Measurements from ENCODE around the gene NCAPD3.
A peak's percentile ranks its signal among the peaks of the same experiment; 100 is the strongest.

Gene NCAPD3

DNA sequence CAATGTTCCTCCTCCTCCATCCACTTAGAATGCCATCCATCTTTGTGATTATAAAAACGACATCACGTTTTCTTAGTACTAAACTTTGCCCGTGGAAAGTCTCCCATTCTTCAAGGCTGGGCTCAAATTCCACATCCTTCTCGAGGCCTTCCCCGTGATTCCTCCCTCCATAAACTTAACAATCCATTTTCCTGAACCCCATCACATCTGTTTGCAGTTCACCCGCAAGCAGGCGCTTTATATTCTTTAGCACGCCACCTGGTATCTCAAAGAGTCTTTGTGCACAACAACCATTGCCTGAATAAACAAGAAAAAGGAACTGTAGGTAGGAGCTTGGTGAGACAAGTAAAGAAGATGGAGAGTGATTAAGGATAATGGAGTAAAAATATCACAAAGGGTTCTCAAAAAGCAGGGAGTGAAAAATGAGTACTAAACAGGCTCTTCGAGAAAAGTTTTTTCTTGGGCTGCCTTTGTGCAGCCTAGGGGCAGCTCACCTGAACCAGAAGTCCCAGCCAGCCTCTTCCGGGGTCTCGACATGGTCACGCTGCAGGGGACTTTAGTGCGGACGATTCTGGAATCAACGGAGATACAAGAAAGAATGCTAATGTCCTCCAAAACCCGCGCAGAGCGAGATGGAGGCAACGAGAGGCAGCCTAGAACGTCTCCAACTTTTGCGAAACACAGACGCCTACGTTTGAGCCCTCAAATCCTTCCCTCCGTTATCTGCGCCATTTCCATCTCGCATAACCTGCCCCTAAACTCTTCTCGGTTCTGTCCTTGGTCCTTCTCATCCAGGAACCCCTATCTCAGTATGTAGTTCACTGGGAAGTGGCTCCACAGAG lies 28.8 kb upstream of the NCAPD3 start:
- DNase-seq = peak; percentile 11

DNA sequence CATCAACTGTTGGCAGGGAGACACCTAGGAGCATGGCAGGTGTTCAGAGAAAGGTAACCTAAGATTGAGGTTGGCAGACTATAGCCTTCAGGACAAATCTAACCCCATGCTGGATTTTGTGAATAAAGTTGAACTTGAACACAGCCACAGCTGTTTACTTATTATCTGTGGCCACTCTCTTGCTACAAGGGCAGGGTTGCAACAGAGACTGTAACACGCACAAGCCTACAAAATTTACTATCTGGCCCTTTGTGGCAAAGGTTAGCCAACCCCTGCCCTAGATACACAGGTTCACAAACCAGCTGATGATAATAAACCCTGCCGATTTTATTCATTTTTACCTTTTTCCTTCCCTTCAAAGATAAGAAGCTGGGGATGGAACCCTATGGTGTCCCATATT lies 26.9 kb upstream of the NCAPD3 start:
- DNase-seq = no peak

DNA sequence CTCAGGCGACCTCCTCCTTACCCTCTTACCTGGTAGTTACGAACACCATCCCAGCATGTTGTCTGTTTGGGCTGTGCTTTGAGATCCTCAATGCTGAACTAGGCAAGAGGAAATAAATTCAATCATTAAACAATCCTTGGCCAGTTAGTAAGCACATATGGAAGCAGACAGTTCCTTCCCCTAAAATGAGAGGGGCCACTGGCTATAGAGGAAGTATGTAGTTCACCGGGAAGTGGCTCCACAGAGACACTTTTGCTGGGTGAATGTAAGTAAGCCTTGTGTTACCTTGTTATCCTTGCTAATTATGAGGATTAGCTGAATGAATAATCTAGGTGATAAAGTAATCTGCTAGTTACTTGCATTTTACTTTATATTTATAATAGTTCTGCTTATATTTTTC lies 26.5 kb upstream of the NCAPD3 start:
- no peak for DNase-seq

DNA sequence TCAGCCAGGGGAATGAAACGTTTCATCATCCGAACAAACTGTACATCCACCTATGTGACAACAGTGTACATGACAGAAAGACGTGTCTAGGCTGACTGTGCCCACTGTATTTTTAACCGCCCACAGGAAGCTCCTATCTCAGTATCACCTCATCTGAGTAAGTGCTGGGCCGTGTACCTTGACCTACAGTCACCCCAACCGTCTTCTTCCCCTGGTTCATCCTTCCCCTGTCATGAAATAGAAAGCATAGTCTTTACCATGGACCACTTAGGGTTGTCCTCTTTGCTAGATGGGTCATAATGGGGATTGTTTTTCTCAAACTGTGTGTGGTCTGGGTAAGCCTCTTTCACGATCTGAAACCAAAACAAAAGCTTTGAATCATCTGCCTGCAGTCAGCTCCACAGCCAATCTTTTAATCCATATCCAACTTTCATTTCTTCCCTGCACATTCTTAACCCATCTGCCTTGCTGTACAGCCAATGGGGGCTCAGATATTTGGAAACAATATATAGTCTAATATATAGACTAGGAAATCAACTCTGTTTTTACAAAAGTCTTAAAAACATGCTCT lies 25.2 kb upstream of the NCAPD3 start:
- no peak for DNase-seq

DNA sequence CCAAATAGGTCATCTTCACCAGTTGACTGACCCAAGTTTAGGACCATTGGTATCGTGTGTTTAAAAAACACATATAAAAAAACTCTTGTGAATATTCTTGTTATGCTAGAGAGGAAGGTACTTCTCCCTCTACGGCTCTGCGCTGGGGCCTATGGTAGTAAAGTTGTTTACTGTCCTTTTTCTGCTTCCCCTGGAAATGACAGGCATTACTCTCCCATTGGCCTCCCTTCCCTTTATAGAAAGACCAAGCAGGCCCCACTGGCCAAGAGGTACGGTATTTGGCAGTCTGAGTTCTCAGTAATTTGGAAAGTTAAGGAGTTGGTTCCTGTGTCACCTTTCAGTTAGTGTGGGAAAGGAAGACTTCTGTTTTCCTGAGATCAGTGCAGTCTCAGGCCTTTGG lies 22.9 kb upstream of the NCAPD3 start:
- DNase-seq = no peak

DNA sequence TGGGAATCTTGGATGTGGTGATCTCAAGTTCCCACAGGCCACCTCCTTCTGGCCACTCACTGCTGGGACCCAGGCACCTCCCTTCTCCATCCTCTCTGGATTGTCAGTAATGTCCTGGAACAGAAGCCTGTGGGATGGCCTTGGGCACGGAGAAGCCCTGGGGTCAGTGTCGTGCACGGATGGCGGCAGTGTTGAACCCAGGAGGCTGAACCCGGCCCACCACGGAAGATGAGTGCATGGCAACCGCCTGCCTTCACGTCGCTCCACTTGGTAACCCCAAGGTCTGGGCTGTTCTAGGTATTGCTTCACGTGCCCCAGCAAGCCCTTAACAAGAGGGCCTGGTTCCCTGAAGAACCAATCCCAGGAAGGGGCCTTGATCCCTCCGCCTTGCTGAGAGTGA lies 22.3 kb upstream of the NCAPD3 start:
- no peak for DNase-seq

DNA sequence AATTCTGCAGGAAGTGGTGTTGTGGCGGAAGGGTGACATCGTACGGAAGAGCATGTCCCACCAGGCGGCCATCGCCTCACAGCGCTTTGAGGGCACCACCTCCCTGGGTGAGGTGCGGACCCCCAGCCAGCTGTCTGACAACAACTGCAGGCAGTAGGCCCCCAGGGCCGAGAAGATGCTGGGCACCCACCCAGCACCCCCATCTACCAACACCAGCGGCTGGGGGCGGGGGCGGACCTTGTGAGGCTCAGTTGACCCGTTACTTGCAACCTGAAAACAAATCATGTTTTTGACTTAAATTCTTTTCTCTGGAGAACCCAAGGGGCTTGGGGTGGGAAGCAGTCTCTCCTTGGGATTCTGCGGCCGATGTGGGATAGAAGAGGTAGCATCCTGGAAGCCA lies 21.7 kb upstream of the NCAPD3 start:
- no peak for DNase-seq

DNA sequence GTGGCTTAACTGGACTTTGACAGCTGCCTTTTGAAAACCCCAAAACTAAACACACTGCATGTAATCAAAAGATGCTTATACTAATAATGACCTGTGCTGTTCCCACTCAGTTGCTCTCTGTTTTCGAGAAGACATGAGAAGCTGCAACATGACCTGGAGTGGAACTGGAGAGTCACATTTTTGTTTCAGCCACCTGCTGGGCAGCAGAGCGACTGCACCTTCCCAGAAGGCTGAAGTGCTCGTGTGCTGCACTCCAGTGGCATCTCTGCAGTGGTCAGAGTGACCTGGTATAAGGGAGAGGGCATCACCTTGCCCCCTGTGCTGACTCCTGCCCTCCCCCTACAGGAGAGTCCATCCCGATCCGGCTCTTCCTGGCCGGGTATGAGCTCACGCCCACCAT lies 20.8 kb upstream of the NCAPD3 start:
- peak; percentile 11 for DNase-seq

DNA sequence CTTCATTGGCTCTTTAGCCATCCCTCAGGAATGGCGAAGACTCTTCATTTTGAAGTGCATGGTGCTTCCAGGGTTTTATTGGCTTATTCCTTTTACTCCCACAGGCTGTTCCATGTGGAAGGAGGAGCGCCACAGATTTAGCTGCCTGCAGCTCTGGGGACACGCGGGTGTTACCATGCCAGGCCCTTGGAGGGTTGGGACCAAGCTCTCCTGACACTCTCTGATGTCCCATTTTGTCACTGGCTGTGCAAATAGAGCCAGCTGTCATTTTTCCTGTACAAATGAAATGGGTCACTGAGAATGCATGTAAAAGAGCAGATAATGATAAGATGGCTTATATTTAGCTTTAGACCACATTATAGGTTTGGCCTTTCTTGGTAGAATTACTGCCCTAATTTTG lies 20.1 kb upstream of the NCAPD3 start:
- no peak for DNase-seq

DNA sequence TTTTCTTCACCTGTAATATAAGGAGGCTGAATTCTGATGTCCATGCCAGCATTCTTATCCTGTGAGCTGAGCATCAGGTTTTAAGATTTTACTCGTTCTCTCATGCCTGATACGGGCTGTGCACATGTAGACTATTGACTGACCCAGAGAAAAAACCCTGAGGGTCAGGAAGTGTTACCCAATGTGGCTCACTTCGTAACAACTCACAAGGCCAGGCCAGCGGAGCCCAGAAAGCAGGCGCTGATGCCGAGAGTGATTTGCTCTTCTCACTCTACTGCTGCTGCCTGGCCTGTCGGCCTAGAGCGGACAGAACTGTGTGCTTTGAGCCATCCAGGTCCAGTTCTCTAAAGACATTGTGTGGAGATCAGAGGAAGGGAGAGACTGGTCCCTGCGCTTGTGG lies 18.6 kb upstream of the NCAPD3 start:
- no peak for DNase-seq

DNA sequence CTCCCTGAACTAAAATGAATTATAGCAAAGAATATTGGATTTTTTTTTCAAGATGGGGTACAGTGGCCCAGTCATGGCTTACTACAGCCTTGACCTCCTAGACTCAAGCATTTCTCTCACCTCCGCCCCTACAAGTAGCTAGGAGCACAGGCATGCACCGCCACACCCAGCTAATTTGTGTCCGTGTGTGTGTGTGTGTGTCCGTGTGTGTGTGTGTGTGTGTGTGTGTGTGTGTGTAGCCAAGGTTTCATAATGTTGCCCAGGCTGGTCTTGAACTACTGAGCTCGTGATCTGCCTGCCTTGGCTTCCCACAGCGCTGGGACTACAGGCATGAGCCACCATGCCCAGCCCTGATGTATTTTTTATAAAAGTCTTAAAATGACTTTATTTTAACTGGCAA lies 16.8 kb upstream of the NCAPD3 start:
- no peak for DNase-seq

DNA sequence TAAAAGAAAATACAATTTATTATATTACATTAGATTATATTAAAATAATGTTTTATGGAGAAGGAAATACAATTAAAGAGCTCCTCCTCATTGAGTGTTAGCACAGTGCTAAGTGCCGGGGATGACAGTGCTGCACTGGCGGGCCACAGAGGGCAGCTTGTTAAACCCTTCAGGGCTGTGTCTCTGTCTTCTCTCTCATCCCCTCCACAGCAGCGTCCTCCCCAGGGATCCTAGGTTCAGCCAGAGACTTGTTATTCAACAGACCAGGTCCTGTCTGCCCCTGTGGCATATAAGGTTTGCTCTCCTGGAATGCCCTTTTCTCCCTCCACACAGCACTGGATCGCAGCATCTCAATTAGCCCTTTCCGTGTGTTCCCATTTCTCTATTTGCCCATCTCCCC lies 15.2 kb upstream of the NCAPD3 start:
- no peak for DNase-seq

DNA sequence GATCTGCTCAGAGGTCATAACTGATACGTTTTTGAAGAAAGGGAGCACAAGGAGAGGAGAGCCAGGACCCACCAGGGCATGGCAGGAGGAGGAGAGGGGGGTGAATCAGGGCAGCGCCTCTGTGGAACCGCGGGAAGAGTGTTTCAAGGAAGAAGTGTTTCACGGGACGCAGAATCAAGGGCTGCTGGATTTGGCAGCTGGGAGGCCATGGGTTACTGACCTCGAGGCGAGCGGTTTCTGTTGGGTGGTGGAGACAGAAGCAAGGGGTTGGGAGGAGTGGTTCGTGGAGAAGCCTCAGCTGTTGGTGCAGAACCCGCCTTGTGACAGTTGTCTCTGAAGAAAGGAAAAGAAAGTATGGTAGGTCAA lies 13.8 kb upstream of the NCAPD3 start:
- no peak for DNase-seq

DNA sequence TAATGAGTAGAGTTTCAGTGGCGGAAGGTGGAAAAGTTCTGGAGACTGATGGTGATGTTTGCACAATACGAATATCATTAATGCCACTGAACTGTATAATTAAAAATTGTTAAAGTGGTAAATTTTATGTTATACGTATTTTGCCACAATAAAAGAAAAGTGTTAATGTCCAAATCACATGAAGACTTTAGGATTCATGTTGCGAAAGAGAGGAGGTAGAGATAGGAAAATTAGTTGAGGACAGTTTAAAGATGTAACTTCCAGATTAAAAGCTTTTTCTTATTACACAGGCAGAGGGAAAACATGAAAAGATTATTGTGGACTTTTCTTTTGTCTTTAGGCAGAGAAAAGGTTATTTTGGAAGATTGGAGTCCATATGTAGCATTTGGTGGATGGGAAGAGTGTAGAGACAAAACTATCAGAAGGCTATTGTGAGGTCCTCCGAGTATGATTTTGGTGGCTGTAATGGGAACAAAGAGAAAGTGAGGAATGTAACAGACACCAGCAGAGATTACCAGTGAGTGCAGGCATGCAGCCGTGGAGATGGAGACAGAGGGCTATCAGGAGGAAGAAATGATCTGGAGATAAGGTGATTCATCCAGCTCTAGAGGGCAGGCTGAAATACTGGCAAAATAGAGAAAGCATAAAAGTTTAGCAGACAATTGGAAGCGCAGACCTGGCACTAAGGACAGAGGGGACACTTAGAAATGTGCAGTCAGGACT lies 13.2 kb upstream of the NCAPD3 start:
- no peak for DNase-seq

DNA sequence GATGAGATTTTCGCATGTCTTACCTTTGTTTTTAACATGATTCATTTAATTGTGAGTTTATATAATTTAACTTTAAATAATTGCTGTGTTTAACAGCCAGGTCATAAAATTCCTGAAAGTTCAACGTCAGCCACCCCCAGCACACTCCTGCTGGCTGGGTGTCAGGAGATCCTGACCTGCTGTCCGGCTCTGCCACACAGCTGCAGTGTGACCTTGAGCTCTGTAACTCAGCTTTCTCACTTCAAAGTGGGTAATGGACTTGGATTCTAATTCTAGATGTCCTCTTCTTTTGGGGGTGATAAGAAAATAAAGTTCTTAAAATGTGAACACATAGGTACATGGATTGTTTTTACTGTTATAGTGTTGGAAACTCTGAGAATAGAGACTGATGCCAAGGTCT lies 11.6 kb upstream of the NCAPD3 start:
- DNase-seq = no peak

DNA sequence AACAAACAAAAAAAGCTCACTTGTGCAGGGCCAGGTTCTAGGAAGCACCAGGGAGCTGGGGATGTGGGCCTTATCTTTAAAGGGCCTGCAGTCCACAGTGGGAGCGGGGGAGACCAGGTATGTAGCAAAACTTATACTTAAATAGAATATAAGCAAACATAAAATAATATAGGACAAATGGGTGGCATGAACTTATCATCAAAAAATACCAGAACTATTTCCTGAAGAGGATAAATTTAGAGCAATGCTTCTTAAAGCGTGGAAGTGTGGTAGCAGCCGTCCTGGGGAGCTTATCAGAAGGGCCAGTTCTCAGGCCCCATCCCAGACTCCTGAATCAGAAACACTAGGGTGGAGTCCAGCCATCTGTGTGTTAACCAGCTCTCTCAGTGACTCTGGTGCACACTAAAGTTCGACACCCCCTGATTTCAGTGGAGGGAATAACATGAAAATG lies 10.0 kb upstream of the NCAPD3 start:
- DNase-seq = no peak

DNA sequence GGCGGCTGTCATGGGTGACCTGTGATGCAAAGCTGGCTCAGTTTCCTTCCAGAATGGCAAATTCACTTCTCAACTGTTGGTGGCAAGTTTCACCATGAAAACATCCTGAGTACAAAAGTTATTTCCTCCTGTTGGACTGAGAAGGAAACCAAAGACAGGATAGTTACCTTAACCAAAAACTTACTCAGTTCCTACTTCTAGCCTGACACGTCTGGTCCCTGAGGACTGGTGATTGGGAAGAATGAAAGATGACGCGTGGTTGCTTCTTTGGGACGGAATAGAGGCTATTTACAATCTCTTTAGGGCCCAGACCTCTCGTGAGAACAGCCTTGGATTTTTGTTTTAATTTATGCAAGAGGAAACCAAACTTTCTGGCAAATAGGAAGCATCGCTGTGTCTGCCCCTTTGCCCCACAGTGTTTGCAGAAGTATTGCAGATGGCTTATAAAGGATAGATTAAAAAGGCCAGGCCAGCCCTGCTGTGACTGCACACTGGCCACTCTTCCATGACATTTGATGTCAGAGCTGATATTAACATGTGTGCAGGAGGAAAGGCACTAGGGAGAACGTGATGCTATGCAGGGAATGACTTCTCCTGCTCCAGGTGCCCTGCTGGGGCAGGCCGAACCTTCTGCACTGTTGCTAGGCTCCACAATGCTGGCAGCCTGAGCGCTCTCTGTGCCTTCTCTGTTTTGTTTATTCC lies 8.3 kb upstream of the NCAPD3 start:
- no peak for DNase-seq

DNA sequence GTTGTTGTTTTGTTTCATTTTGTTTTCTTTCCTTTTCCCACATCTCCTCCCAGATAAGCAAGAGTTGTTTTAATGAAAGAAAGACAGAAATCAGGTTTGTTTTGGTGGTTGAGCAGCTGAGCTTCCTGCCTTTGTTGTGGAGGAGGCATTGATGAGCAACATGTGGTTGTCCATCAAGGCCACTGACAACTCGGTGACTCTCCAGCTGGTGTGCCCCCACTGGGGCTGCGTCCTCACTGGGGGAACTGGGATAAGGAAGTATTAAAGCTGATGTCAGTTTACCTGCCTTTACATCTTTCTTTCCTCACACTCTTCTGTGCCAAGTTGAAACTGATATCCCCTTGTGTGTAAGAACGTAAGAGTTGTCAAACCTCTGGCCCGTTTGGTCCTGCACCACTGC lies 6.6 kb upstream of the NCAPD3 start:
- DNase-seq = no peak

DNA sequence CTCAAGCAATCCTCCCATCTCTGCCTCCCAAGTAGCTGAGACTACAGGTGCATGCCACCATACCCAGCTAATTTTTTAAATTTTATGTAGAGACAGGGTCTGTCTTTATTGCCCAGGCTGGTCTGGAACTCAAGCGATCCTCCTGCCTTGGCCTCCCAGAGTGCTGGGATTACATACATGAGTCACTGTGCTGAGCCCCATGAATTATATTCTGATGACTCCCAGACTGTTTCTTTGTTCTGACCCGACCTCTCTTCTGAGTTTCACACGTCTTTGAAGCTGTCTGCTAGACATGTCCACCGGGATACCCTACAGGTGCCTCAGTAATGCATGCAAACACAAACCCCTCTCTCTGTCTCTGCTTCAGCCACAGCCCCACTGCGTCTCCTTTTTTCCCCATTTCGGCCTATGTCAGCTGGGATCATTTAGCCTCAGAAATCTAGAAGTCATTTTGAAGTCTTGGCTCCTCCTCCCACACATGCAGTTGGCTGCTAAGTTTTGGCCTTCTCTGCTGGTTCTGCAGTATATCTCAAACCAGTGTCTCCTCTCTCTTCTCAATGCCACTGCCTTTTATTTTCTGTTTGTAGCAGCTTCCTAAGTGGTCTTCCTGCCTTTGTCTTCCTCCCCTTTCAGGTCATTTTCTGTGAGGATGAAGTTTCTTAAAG lies 5.5 kb upstream of the NCAPD3 start:
- DNase-seq = no peak

DNA sequence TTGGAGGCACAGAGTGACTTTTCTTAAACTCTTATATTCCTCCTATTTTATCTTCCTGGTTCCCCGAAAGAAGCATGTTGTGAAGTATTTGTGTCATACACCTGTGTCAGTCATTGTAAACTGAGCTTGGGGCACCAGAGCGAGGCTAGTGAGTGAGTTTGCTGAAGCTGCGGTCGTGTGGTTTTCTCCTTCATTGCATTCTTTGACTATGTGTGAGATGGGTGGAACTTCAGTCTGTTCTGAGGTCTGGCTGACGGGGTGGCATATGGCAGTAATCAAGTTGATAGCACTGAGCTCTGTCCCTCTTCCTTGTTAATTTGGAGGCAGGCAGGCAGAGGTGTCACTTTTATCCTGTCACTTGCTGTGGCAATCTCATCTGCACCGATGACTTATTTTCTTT lies 4.9 kb upstream of the NCAPD3 start:
- DNase-seq = no peak

DNA sequence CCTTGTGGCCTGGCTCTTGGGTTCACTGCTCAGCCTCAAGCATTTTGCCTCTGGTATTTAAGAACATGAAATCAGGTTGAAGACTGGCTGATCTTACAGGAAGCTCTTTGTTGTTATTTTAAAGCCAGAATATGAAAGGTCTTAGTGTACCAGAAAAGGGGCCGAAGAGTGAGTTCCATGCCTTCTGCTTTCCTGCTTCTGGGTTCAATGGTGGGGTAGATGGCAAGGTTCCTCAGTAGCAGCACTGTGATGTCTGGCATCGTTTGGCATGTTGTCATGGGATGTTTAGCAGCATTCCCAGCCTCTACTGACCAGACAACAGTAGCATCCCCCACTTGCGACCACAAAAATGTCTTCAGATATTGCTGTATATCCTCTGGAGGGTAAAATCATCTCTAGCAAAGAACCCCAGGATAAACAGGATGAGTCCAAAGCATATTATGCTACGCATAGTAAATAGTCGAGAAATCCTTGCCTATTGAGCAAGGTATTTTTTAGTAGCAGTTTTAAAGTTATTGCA lies 3.1 kb upstream of the NCAPD3 start:
- DNase-seq = no peak

DNA sequence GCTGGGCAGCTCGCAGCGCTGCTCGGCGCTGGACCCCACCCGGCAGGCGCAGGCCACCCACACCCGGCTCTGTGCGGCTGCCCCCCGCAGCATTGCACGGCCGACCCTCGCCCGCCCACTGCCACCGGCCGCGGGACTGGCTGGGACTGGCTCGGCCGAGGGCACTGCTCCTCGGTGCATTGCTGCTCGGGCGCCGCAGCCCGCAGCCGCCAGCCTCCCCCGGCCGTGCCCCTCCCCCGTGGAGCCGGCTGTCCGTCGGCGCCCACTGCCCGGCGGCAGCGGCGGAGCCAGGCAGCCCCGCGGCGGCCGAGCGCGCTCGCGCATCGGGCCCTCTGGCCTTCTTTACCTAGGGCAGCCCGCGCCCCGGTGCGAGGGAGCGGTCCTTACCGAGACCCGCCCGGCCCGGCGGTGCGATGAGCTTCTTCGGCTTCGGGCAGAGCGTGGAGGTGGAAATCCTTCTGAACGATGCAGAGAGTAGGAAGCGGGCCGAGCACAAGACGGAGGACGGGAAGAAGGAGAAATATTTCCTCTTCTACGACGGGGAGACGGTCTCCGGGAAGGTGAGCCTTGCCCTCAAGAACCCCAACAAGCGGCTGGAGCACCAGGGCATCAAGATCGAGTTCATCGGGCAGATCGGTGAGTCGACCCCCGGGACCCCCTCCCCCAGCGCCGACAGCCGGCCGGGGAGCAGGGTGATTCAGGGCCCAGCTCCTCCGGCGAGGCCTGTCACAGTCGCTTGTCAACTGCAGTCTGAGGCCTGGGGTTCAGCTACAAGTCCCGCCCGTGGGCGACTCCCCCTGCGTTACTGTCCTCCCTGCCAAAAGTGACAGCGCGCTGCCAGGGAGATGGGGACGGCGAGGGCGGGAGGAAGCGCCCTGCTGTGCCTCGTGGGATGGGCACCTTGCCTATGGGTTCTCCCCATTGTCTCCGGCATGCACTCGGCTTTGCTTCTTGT lies 1.2 kb upstream of the NCAPD3 start:
- peak; percentile 69 for DNase-seq

Measured in RPMI8226 (cell line).